SU-DHL-6 (cell line): ENCODE measurements around the gene PMEPA1.
A peak's percentile ranks its signal among the peaks of the same experiment; 100 is the strongest.

ENCODE experiments used
- H2AFZ ChIP-seq: fragments of 200-600 bp; sonication (generic); 2 replicates; pipeline ENCODE4 v1.6.1; 2014; ENCODE audit warnings: low read depth, mild to moderate bottlenecking, moderate library complexity, mixed read lengths, antibody characterized with exemption, low read length; ENCODE audit not compliant: severe bottlenecking
- H3F3A ChIP-seq: fragments of 200-600 bp; shearing (Covaris generic); 2 replicates; pipeline ENCODE4 v1.6.0; 2016; ENCODE audit warnings: antibody characterized with exemption, mild to moderate bottlenecking; ENCODE audit not compliant: insufficient read depth
- H3K27ac ChIP-seq: fragments of 200-600 bp; sonication (generic); 2 replicates; pipeline ENCODE4 v1.5.1; 2016; ENCODE audit warnings: low read depth, mild to moderate bottlenecking, low read length, moderate library complexity, mixed read lengths
- H3K27me3 ChIP-seq: fragments of 200-600 bp; sonication (generic), shearing (Covaris generic); 2 replicates; pipeline ENCODE4 v1.6.0; 2014; ENCODE audit warnings: mild to moderate bottlenecking, low read length
- H3K36me3 ChIP-seq: fragments of 200-600 bp; sonication (generic); 2 replicates; pipeline ENCODE4 v1.6.1; 2014; ENCODE audit warnings: mild to moderate bottlenecking, low read length, mixed read lengths
- H3K4me2 ChIP-seq: fragments of 300-600, 200-600 bp; shearing (Covaris generic), sonication (generic); 2 replicates; pipeline ENCODE4 v1.6.0; 2014; ENCODE audit warnings: low read length, low read depth, mild to moderate bottlenecking; ENCODE audit not compliant: poor library complexity, severe bottlenecking
- H3K4me3 ChIP-seq: fragments of 200-600 bp; sonication (generic); 2 replicates; pipeline ENCODE4 v1.5.1; 2014; ENCODE audit warnings: antibody characterized with exemption, low read length, mild to moderate bottlenecking, mixed read lengths; ENCODE audit not compliant: insufficient read depth, poor library complexity, severe bottlenecking
- H3K79me2 ChIP-seq: fragments of 200-600 bp; sonication (generic); 2 replicates; pipeline ENCODE4 v1.6.1; 2014; ENCODE audit warnings: mild to moderate bottlenecking, low read length, moderate library complexity; ENCODE audit not compliant: insufficient read depth
- H3K9ac ChIP-seq: fragments of 200-600 bp; sonication (generic); 2 replicates; pipeline ENCODE4 v1.7.0; 2014; ENCODE audit warnings: mild to moderate bottlenecking, low read length
- H3K9me2 ChIP-seq: fragments of 200-600 bp; sonication (generic); replicated peaks from 2 replicates; pipeline ENCODE4 v1.6.1; 2014; ENCODE audit warnings: low read length; ENCODE audit not compliant: insufficient read depth
- H3K9me3 ChIP-seq: fragments of 200-600 bp; sonication (generic); 2 replicates; pipeline ENCODE4 v1.6.1; 2014; ENCODE audit warnings: low read length, mixed read lengths; ENCODE audit not compliant: insufficient read depth
- H4K20me1 ChIP-seq: fragments of 200-600 bp; sonication (generic); 2 replicates; pipeline ENCODE4 v1.6.1; 2014; ENCODE audit warnings: low read depth, mild to moderate bottlenecking, antibody characterized with exemption, low read length, moderate library complexity, mixed read lengths
- EZH2phosphoT487 ChIP-seq: fragments of 200-600 bp; sonication (generic), shearing (Covaris generic); conservative IDR thresholded peaks from 2 replicates; pipeline ENCODE4 v1.6.1; 2018; ENCODE audit warnings: mild to moderate bottlenecking, antibody characterized with exemption, low read length, moderate library complexity, mixed read lengths
- TF ChIP-seq, protein P1 (sequence below): fragments of 200-600 bp; sonication (generic); IDR thresholded peaks from one replicate; pipeline ENCODE4 v1.5.1; 2017; ENCODE audit warnings: antibody characterized with exemption, mild to moderate bottlenecking, low read length, moderate library complexity; ENCODE audit not compliant: insufficient read depth, poor library complexity, severe bottlenecking

Gene PMEPA1

DNA sequence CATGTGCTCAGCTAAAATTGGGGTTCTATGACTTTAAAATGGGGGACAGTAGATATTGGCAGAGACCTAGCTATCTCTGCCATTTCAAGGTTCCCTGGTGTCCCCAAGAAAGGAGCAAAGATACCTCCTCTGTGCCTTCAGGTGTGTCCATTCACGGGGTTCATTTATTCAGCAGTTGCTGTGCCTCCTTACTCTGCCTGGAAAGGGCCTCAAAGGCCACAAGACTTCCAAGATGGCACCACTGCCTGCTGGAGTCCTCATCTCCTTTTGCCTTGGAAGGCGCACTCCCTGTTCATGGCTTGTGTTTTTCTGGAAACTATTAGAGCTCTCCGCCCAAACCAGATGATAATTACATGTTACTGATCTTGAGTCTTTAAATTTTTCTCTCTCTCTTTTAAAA, 85.7 kb downstream of the PMEPA1 start:
- no peaks in the 10 kb centered on the region; the same call in 1 of the 2 replicates for H3K27me3 ChIP-seq
- no peak overlapping the region for H3K9ac ChIP-seq
- H3K9me3 ChIP-seq, result peaks cover 7% of the 10 kb centered on the region; the same call in 1 of the 2 replicates
- no peak for TF ChIP-seq EZH2phosphoT487
- no peaks in the 10 kb centered on the region for H3K36me3 ChIP-seq
- no peak overlapping the region for H2AFZ ChIP-seq
- no peaks in the 10 kb centered on the region for H3K9me2 ChIP-seq
- no peak overlapping the region for H3K4me3 ChIP-seq
- peaks cover 17% of the 10 kb centered on the region for H3F3A ChIP-seq
- H3K79me2 ChIP-seq, result no peaks in the 10 kb centered on the region
- no peaks in the 10 kb centered on the region for H4K20me1 ChIP-seq
- H3K4me2 ChIP-seq, result no peak overlapping the region
- H3K27ac ChIP-seq, result no peak overlapping the region

DNA sequence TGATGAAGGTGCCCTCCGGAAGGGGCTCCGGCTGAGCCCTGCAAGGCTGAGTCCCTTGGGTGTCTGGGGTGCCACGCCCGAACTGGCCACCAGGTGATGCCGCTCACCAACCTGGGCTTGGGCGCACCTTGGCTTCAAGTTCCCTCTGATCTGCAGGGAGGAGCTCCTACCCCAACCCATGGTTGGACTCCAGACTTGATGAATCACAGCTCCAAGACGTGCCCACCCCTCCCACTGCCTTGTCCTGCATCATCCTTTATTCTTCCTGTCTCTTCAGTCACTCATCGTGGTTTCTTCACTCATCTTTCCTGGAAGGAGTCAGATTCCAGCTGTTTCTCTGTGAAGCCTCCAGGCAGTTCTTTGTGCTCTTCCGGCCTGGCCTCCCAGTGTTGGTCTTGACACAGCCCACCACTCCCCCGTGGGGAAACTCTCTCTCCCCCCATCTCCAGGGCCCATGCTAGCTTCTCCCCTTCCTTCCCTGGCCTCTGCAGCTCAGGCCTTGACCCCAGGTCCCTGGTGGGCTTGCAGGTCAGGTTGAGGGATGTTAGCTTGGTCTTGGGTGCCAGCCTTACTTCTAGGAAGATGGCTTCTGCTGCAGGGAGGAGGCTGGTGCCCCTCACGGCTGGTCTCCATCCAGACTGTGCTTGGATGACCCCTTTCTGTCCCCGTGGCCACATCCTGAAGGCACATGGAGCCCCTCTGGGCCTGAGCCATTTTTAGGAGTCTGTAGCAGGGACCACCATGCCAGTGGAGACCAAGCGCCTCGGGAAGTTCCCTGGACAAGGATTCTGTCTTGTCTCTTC, 87.0 kb downstream of the PMEPA1 start:
- Histone ChIP-seq H3K27ac (no peak overlapping the region), H3K36me3 (no peaks in the 10 kb centered on the region), H3K79me2 (no peaks in the 10 kb centered on the region), H3K4me3 (no peak overlapping the region), H3K27me3 (no peaks in the 10 kb centered on the region; the same call in 1 of the 2 replicates), H3K9me3 (peaks cover 7% of the 10 kb centered on the region; the same call in 1 of the 2 replicates), H3K9me2 (no peaks in the 10 kb centered on the region), H3K9ac (no peak overlapping the region), H4K20me1 (no peaks in the 10 kb centered on the region), H3F3A (peaks cover 24% of the 10 kb centered on the region), H2AFZ (no peak overlapping the region), H3K4me2 (no peak overlapping the region)
- no peak for TF ChIP-seq EZH2phosphoT487
- TF ChIP-seq, protein P1, sequence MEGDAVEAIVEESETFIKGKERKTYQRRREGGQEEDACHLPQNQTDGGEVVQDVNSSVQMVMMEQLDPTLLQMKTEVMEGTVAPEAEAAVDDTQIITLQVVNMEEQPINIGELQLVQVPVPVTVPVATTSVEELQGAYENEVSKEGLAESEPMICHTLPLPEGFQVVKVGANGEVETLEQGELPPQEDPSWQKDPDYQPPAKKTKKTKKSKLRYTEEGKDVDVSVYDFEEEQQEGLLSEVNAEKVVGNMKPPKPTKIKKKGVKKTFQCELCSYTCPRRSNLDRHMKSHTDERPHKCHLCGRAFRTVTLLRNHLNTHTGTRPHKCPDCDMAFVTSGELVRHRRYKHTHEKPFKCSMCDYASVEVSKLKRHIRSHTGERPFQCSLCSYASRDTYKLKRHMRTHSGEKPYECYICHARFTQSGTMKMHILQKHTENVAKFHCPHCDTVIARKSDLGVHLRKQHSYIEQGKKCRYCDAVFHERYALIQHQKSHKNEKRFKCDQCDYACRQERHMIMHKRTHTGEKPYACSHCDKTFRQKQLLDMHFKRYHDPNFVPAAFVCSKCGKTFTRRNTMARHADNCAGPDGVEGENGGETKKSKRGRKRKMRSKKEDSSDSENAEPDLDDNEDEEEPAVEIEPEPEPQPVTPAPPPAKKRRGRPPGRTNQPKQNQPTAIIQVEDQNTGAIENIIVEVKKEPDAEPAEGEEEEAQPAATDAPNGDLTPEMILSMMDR, result peak; percentile 86

DNA sequence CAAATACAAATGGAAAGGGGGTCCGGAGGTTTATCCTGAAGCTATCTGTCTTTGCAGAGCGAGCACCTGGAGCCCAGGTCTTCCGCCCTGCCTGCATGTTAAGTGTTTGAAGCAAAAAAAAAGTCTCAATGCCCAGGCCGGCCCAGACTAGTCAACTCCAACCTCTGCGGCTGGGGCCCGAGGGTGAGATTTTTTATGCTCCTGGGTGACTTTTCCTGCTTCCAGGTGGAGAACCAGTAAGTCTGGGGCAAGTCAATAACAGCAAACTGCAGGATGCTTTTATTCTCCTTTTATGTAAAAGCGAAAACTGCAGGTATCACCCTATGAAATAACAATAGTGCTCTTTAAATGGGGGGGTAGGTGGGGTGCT, 87.6 kb downstream of the PMEPA1 start:
- peaks cover 24% of the 10 kb centered on the region for H3F3A ChIP-seq
- H3K36me3 ChIP-seq, result no peaks in the 10 kb centered on the region
- H3K9ac ChIP-seq, result no peak overlapping the region
- no peak overlapping the region for H3K4me3 ChIP-seq
- H3K27me3 ChIP-seq, result no peaks in the 10 kb centered on the region; the same call in 1 of the 2 replicates
- no peak overlapping the region for H3K4me2 ChIP-seq
- peaks cover 7% of the 10 kb centered on the region; the same call in 1 of the 2 replicates for H3K9me3 ChIP-seq
- no peaks in the 10 kb centered on the region for H3K79me2 ChIP-seq
- no peaks in the 10 kb centered on the region for H4K20me1 ChIP-seq
- no peak overlapping the region for H2AFZ ChIP-seq
- H3K27ac ChIP-seq, result no peak overlapping the region
- no peaks in the 10 kb centered on the region for H3K9me2 ChIP-seq
- TF ChIP-seq EZH2phosphoT487, result no peak
- TF ChIP-seq, protein P1, result no peak
